Mucosa of descending colon (tissue), 3 donors: ENCODE data around the gene ADCY1. TPM values are rescaled to one million over a fixed set of nuclear protein-coding genes. Genes with fewer than 3 reads are reported as not detected.
"Not testable (repeated sequence)": the region's sequence is repeated elsewhere in the genome, so short reads cannot be mapped to it uniquely, and the experiment has no call there.

Source experiments
- ATAC-seq: fragments of 200-7000 bp; cut with Tn5 transposase; one replicate; pipeline ENCODE4 v1.9.1; 2020; ENCODE audit warnings: mild to moderate bottlenecking, moderate library complexity
- DNase-seq, 3 donors: peaks; one replicate each; pipeline ENCODE4 v3.0.0-alpha.2; 2020
- H3K36me3 ChIP-seq: fragments of 200-600 bp; one replicate; pipeline ENCODE4 v1.8.0; 2021; ENCODE audit warnings: low read depth, mild to moderate bottlenecking
- H3K4me1 ChIP-seq: fragments of 200-600 bp; one replicate; pipeline ENCODE4 v1.8.0; 2021; ENCODE audit warnings: low read depth, mild to moderate bottlenecking
- H3K4me3 ChIP-seq: fragments of 200-600 bp; one replicate; pipeline ENCODE4 v1.8.0; 2021; ENCODE audit warnings: mild to moderate bottlenecking
- H3K9me3 ChIP-seq: fragments of 200-600 bp; one replicate; pipeline ENCODE4 v1.8.0; 2021; ENCODE audit warnings: mild to moderate bottlenecking
- intact Hi-C, 2 donors: fragments of 100-400 bp; cut with DNase I in 1 of 2; cut with micrococcal nuclease in 1 of 2; formaldehyde crosslinking; loops; one replicate each; pipeline versions ENCODE4 v1.11.0 to v1.11.1; 2022; cut with DNase I, micrococcal nuclease
- total RNA-seq, 3 donors: library from RNA; stranded (reverse); fragmentation: NEBNext Ultra II Directional in 2 of 3; extraction: Animal tissue kit (Norgen Biotek cat#: 25700) in 2 of 3; gene quantifications; one replicate each; pipeline versions ENCODE4 v1.2.1 to v1.2.4, GENCODE V29; 2021 to 2023
- TF ChIP-seq, protein P1 (sequence below): fragments of 200-600 bp; IDR thresholded peaks from one replicate; pipeline ENCODE4 v1.8.0; 2022; ENCODE audit warnings: antibody characterized with exemption, mild to moderate bottlenecking
- donor health status: DM: no; HTN: no; CAD: no; lungs with moderate emphysema.
- donor health status: DM: no; HTN: no; CAD: no.
- donor health status: DM: no; HTN: yes; CAD: no.

Gene ADCY1
- total RNA-seq, 3 donors from 2014 or later = 0.55 to 0.94 (median 0.76) TPM

GRCh38 chr7:45716380-45717203, 142.4 kb downstream of the ADCY1 start:
- Histone ChIP-seq H3K4me1 (no peaks in the 10 kb centered on the region), H3K36me3 (no peaks in the 10 kb centered on the region), H3K9me3 (no peaks in the 10 kb centered on the region), H3K4me3 (no peak overlapping the region)
- DNase-seq = no peak
- TF ChIP-seq, protein P1, sequence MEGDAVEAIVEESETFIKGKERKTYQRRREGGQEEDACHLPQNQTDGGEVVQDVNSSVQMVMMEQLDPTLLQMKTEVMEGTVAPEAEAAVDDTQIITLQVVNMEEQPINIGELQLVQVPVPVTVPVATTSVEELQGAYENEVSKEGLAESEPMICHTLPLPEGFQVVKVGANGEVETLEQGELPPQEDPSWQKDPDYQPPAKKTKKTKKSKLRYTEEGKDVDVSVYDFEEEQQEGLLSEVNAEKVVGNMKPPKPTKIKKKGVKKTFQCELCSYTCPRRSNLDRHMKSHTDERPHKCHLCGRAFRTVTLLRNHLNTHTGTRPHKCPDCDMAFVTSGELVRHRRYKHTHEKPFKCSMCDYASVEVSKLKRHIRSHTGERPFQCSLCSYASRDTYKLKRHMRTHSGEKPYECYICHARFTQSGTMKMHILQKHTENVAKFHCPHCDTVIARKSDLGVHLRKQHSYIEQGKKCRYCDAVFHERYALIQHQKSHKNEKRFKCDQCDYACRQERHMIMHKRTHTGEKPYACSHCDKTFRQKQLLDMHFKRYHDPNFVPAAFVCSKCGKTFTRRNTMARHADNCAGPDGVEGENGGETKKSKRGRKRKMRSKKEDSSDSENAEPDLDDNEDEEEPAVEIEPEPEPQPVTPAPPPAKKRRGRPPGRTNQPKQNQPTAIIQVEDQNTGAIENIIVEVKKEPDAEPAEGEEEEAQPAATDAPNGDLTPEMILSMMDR = no peak
- intact Hi-C loops = no loop called here
- no peak for ATAC-seq

DNA sequence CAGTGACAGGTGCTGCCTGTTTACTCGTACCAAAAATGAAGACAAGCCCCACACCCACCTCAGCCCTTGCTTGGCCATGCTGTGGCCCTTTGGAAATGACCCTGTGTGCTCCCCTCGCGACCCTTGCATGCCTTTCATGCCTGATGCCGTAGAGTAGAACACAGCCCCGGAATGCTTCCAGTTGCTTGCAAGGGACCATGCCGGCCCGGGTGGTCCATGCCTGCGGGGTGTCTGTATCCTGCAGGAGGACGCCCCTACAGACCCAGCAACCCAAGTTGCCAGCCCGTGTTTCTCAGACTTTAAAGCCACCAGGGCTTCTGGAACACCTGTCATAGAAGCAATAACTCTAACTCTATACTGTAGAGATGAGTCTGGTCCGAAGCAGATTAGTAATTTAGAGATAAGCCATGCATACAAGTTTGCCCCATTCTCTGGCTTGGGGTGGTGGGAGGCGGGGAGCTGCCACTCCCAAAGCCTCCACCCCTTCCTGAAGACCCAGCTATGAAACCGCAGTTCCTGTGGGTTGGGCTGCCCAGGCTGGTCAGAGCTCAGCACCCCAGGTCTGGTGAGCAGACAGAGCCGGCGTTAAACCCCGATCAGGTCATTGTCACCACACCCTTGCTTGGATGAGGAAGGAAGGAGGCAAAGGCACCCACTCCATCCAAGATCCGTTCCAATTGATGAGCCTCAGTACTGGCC, 143.5 kb downstream of the ADCY1 start:
- intact Hi-C loops = no loop called here
- no peaks in the 10 kb centered on the region for H3K9me3 ChIP-seq
- TF ChIP-seq, protein P1 = no peak
- H3K36me3 ChIP-seq = no peaks in the 10 kb centered on the region
- ATAC-seq = no peak
- DNase-seq = no peak
- H3K4me3 ChIP-seq = no peak overlapping the region
- H3K4me1 ChIP-seq = no peaks in the 10 kb centered on the region

DNA sequence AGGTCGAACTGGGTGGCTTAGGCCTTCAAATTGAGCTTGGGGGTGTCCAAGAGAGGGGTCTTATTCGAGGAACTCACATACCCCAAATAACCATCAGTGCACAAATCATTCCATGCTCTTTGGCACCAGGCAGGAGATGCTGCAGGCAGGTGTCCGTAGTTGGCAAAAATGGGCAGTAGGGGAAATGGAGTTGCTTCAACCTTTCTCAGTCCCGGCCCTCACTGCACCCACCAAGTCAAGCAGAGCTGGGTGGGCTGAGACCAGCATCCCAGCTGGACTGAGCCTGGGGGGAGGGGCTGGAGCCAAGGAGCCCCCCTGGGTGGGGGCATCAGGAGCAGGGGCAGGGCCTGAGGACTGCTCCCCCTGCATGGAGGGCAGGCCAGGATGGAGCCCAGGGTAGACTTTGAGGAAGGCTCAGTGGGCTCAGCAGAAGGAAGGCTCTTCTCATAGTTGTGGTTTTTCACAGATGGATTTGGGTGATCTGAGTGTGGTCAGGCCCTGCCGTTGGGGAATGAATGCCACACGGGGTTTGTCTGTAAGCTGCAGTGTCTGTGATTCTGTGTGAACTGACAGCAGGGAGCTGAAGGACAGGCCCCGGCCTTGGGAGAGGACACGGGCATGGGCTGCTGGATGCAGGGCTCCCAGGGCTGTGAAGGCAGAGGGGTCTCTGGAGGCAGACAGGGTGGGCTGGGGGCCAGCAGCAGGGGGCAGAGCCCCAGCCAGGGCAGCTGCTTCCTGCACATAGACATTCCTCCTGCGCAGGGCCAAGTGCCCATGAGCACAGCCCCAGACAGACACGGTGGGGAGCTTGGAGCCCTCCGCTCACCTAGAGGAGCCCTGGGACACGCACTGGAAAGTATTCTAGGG, 144.5 kb downstream of the ADCY1 start:
- DNase-seq (no peak), ATAC-seq (no peak)
- intact Hi-C loops = no loop called here
- TF ChIP-seq, protein P1 = no peak
- H3K9me3 ChIP-seq = no peaks in the 10 kb centered on the region
- H3K4me3 ChIP-seq = no peak overlapping the region
- H3K36me3 ChIP-seq = no peaks in the 10 kb centered on the region
- H3K4me1 ChIP-seq = no peaks in the 10 kb centered on the region

- DNase-seq (no peak), ATAC-seq (no peak)
- intact Hi-C loops = no loop called here
- Histone ChIP-seq H3K4me1 (no peaks in the 10 kb centered on the region), H3K4me3 (no peak overlapping the region), H3K9me3 (no peaks in the 10 kb centered on the region), H3K36me3 (no peaks in the 10 kb centered on the region)
- TF ChIP-seq, protein P1 = no peak
Measured at GRCh38 chr7:45720989-45721388, 146.8 kb downstream of the ADCY1 start.

- ATAC-seq = no peak
- intact Hi-C loops = no loop called here
Measured at GRCh38 chr7:45721686-45722598, 147.8 kb downstream of the ADCY1 start.

GRCh38 chr7:45725231-45725630, 151.1 kb downstream of the ADCY1 start:
- ATAC-seq, H3K4me1 ChIP-seq, intact Hi-C loops, H3K4me3 ChIP-seq, H3K9me3 ChIP-seq, DNase-seq, H3K36me3 ChIP-seq: not testable (repeated sequence)

More at GRCh38 chr7:45721686-45722598, 147.8 kb downstream of the ADCY1 start:
- H3K4me1 ChIP-seq = no peaks in the 10 kb centered on the region
- no peak for DNase-seq
- H3K4me3 ChIP-seq = no peak overlapping the region
- no peaks in the 10 kb centered on the region for H3K9me3 ChIP-seq
- TF ChIP-seq, protein P1 = no peak
- peaks cover 2% of the 10 kb centered on the region for H3K36me3 ChIP-seq
